Endothelial cell of umbilical vein (primary cell): ENCODE measurements around the gene GATA1.

Experiments used
- CTCF ChIP-seq, 2 donors: IDR thresholded peaks; 1 replicate in 1 of 2; 2 replicates in 1 of 2; pipeline ENCODE4 v1.5.1; 2011; ENCODE audit warnings: low read length in 2 of 2, mild to moderate bottlenecking in 2 of 2, moderate library complexity in 2 of 2, control low read depth in 1 of 2, inconsistent platforms in 1 of 2, low read depth in 1 of 2; ENCODE audit not compliant: insufficient read depth in 1 of 2; ENCODE audit errors: extremely low read depth in 1 of 2
- MAX ChIP-seq: IDR thresholded peaks from 2 replicates; pipeline ENCODE4 v1.6.1; 2011; ENCODE audit not compliant: insufficient read depth, insufficient read length
- MYC ChIP-seq: IDR thresholded peaks from one replicate; pipeline ENCODE4 v1.6.1; 2011; ENCODE audit warnings: mild to moderate bottlenecking, low read depth, low read length
- POLR2AphosphoS5 ChIP-seq: IDR thresholded peaks from 2 replicates; pipeline ENCODE4 v1.6.1; 2012; ENCODE audit warnings: low read depth, mild to moderate bottlenecking, control low read depth, low read length, moderate library complexity; ENCODE audit not compliant: insufficient read depth

GRCh38 chrX:48781705-48782104 is 4.7 kb upstream of the GATA1 start:
- TF ChIP-seq MAX = no peak
- TF ChIP-seq CTCF (IDR thresholded peaks at IDR 0.05; ENCODE audit: extremely low read depth in 1 of 2, insufficient read depth in 1 of 2, low read depth in 1 of 2, low read length in 2 of 2) = no peak
- TF ChIP-seq POLR2AphosphoS5 = no peak
- no peak for TF ChIP-seq MYC
